ENCODE results near the gene EIF3F. TPM values are rescaled to one million over a fixed set of nuclear protein-coding genes. Genes with fewer than 3 reads are reported as not detected.

The EIF3F gene
- total and polyA plus RNA-seq, 2 donors (not counting 1 experiment from before 2014, with no cell fraction given) = 330 to 584 TPM

DNA sequence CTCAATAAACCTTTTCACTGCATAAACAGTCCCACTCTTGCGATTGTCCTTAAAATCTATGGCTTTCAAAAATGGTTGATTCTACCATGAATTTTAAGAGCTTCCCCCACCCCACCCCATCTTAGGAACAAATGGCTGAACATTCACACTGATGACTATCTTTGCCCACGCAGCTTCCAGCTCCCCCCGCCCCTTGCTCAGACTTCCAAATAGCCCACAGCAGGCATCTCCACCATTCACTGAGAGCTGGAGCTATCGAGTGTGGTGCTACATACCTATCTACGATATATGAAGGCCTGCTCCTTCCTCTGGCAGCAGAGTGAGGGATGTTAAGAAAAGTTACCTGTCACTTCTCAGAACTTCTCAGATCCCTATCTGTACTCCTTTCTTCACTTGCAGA, 26.7 kb downstream of the EIF3F start:
- CTCF ChIA-PET = interaction anchor here (0.6 to 1.4 kb wide), 3 partner anchors 21 to 101 kb away, joined by 3 to 4 read pairs (median 3); no protein-coding TSS in a partner anchor
- no peak for ATAC-seq (ENCODE audit: low read depth)
- Histone ChIP-seq H3K9me3 (ENCODE audit: control extremely low read depth in 1 of 3, control insufficient read depth in 2 of 3, insufficient read depth in 1 of 3, low read length in 2 of 3) (no peaks in the 10 kb centered on the region), H3K36me3 (replicated peaks in 1 of 2; ENCODE audit: control extremely low read depth in 1 of 2, control insufficient read depth in 1 of 2, extremely low read depth in 1 of 2, insufficient read depth in 2 of 2, low read length in 1 of 2) (no peaks in the 10 kb centered on the region), H3K79me2 (ENCODE audit: control insufficient read depth, insufficient read depth, low read length) (no peaks in the 10 kb centered on the region), H3K4me1 (ENCODE audit: control insufficient read depth in 2 of 2, insufficient read depth in 2 of 2, low read length in 2 of 2) (peaks cover 5% of the 10 kb centered on the region in 2 donors), H3K27me3 (replicated peaks in 1 of 4; ENCODE audit: control extremely low read depth in 1 of 4, control insufficient read depth in 3 of 4, insufficient read depth in 4 of 4, low read length in 3 of 4) (peaks cover 0 to 39% (median 24%) of the 10 kb centered on the region in 4 experiments), H3K4me2 (replicated peaks; ENCODE audit: low read depth, low read length, poor library complexity, severe bottlenecking) (no peak overlapping the region), H3K4me3 (ENCODE audit: control extremely low read depth in 1 of 5, extremely low read depth in 1 of 5, insufficient read depth in 1 of 5, low read depth in 2 of 5, low read length in 4 of 5) (no peak overlapping the region), H2AFZ (ENCODE audit: insufficient read depth, low read depth, low read length, poor library complexity, severe bottlenecking) (no peak overlapping the region), H3K27ac (ENCODE audit: low read length in 2 of 2) (no peak overlapping the region), H3K9ac (ENCODE audit: low read length) (no peak overlapping the region), H4K20me1 (ENCODE audit: control insufficient read depth, insufficient read depth, low read length, poor library complexity, severe bottlenecking) (no peaks in the 10 kb centered on the region)
- Mint-ChIP-seq H3K27me3 (peaks cover 44% of the 10 kb centered on the region), H3K27ac (no peak overlapping the region), H3K4me3 (no peak overlapping the region), H3K4me1 (peaks cover 6% of the 10 kb centered on the region), H3K9me3 (ENCODE audit: insufficient read depth) (no peaks in the 10 kb centered on the region)
- WGBS (ENCODE audit: insufficient coverage) = 86% methylated on average over 3 of the region's 5 CpGs
- no peak for TF ChIP-seq CTCF (IDR thresholded peaks at IDR 0.05)
- no peak for DNase-seq
- intact Hi-C loops (cut with micrococcal nuclease) = no loop called here
- POLR2A ChIA-PET = no interaction called here

GRCh38 chr11:8015753-8016239, 28.7 kb downstream of the EIF3F start:
- POLR2A ChIA-PET = no interaction called here

More at GRCh38 chr11:8015753-8016239, 28.7 kb downstream of the EIF3F start:
- Mint-ChIP-seq H3K27ac (no peak overlapping the region), H3K4me3 (no peak overlapping the region), H3K27me3 (peaks cover 48% of the 10 kb centered on the region), H3K9me3 (ENCODE audit: insufficient read depth) (no peaks in the 10 kb centered on the region), H3K4me1 (peaks cover 14% of the 10 kb centered on the region)
- H3K79me2 ChIP-seq (ENCODE audit: control insufficient read depth, insufficient read depth, low read length) = no peaks in the 10 kb centered on the region
- no peaks in the 10 kb centered on the region for H4K20me1 ChIP-seq (ENCODE audit: control insufficient read depth, insufficient read depth, low read length, poor library complexity, severe bottlenecking)
- H3K27me3 ChIP-seq (replicated peaks in 1 of 4; ENCODE audit: control extremely low read depth in 1 of 4, control insufficient read depth in 3 of 4, insufficient read depth in 4 of 4, low read length in 3 of 4) = peaks cover 0 to 55% (median 37%) of the 10 kb centered on the region in 4 experiments
- intact Hi-C loops (cut with micrococcal nuclease) = no loop called here
- no peak for TF ChIP-seq CTCF (IDR thresholded peaks at IDR 0.05)
- no peak for TF ChIP-seq EZH2 (IDR thresholded peaks at IDR 0.05; ENCODE audit: borderline replicate concordance, insufficient read depth, low read depth, low read length, poor library complexity, severe bottlenecking)
- H2AFZ ChIP-seq (ENCODE audit: insufficient read depth, low read depth, low read length, poor library complexity, severe bottlenecking) = no peak overlapping the region
- no peak overlapping the region for H3K4me2 ChIP-seq (replicated peaks; ENCODE audit: low read depth, low read length, poor library complexity, severe bottlenecking)
- CTCF ChIA-PET = interaction anchor here (0.6 to 1.8 kb wide), 5 partner anchors 9 to 83 kb away, joined by 3 to 4 read pairs (median 3); no protein-coding TSS in a partner anchor
- WGBS (ENCODE audit: insufficient coverage) = 77% methylated on average over 3 of the region's 4 CpGs
- H3K27ac ChIP-seq (ENCODE audit: low read length in 2 of 2) = no peak overlapping the region
- H3K9ac ChIP-seq (ENCODE audit: low read length) = no peak overlapping the region
- H3K36me3 ChIP-seq (replicated peaks in 1 of 2; ENCODE audit: control extremely low read depth in 1 of 2, control insufficient read depth in 1 of 2, extremely low read depth in 1 of 2, insufficient read depth in 2 of 2, low read length in 1 of 2) = no peaks in the 10 kb centered on the region
- peaks cover 16 to 18% of the 10 kb centered on the region in 2 donors for H3K4me1 ChIP-seq (ENCODE audit: control insufficient read depth in 2 of 2, insufficient read depth in 2 of 2, low read length in 2 of 2)
- ATAC-seq (ENCODE audit: low read depth) (no peak), DNase-seq (no peak)
- no peak overlapping the region for H3K4me3 ChIP-seq (ENCODE audit: control extremely low read depth in 1 of 5, extremely low read depth in 1 of 5, insufficient read depth in 1 of 5, low read depth in 2 of 5, low read length in 4 of 5)
- peaks cover 0 to 3% (median 0%) of the 10 kb centered on the region in 3 donors for H3K9me3 ChIP-seq (ENCODE audit: control extremely low read depth in 1 of 3, control insufficient read depth in 2 of 3, insufficient read depth in 1 of 3, low read length in 2 of 3)

All from B cell (primary cell).